Tongue (tissue), 2 donors: Measurements from ENCODE around the gene PI4KA. TPM values are rescaled to one million over a fixed set of nuclear protein-coding genes. Genes with fewer than 3 reads are reported as not detected.
"Not testable (repeated sequence)": the region's sequence is repeated elsewhere in the genome, so short reads cannot be mapped to it uniquely, and the experiment has no call there.

Experiments
- DNase-seq: peaks from one replicate; pipeline ENCODE4 v3.0.0-alpha.2; 2015
- total RNA-seq: library from RNA; depleted of rRNA; stranded (reverse); fragments of >200 nt; gene quantifications from one replicate; pipeline ENCODE4 v1.2.3, GENCODE V29; 2014

PI4KA gene
- total RNA-seq, 1 donor from 2014 or later, result 38.1 TPM

- DNase-seq, result no peak
Measured at GRCh38 chr22:20724676-20725454, 133.7 kb downstream of the PI4KA start.

- no peak for DNase-seq
Measured at GRCh38 chr22:20721409-20722218, 137.0 kb downstream of the PI4KA start.

GRCh38 chr22:20720692-20721408, 137.8 kb downstream of the PI4KA start:
- DNase-seq, result no peak

GRCh38 chr22:20718727-20719126, 139.9 kb downstream of the PI4KA start:
- peak; percentile 66 for DNase-seq

GRCh38 chr22:20717981-20718380, 140.6 kb downstream of the PI4KA start:
- DNase-seq, result not testable (repeated sequence)

GRCh38 chr22:20717213-20717866, 141.3 kb downstream of the PI4KA start:
- DNase-seq, result not testable (repeated sequence)

- not testable (repeated sequence) for DNase-seq
Measured at GRCh38 chr22:20713116-20713515, 145.5 kb downstream of the PI4KA start.

GRCh38 chr22:20709966-20710365, 148.6 kb downstream of the PI4KA start:
- not testable (repeated sequence) for DNase-seq

GRCh38 chr22:20707549-20708118, 151.0 kb downstream of the PI4KA start:
- not testable (repeated sequence) for DNase-seq

GRCh38 chr22:20703816-20704609, 154.6 kb downstream of the PI4KA start:
- DNase-seq, result not testable (repeated sequence)

GRCh38 chr22:20703414-20703806, 155.2 kb downstream of the PI4KA start:
- DNase-seq, result not testable (repeated sequence)

- peak; percentile 95 for DNase-seq
Measured at GRCh38 chr22:20702546-20703413, 155.8 kb downstream of the PI4KA start.

- DNase-seq, result not testable (repeated sequence)
Measured at GRCh38 chr22:20702175-20702545, 156.5 kb downstream of the PI4KA start.

GRCh38 chr22:20701680-20702136, 156.9 kb downstream of the PI4KA start:
- DNase-seq, result not testable (repeated sequence)

GRCh38 chr22:20700347-20700746, 158.3 kb downstream of the PI4KA start:
- DNase-seq, result not testable (repeated sequence)

GRCh38 chr22:20699856-20700255, 158.8 kb downstream of the PI4KA start:
- not testable (repeated sequence) for DNase-seq

GRCh38 chr22:20697481-20698113, 161.0 kb downstream of the PI4KA start:
- peak; percentile 78 for DNase-seq

GRCh38 chr22:20696056-20696455, 162.6 kb downstream of the PI4KA start:
- DNase-seq, result not testable (repeated sequence)

- not testable (repeated sequence) for DNase-seq
Measured at GRCh38 chr22:20695205-20695604, 163.4 kb downstream of the PI4KA start.
